Stimulated activated CD4-positive, alpha-beta T cell treated with anti-CD3 and anti-CD28 coated beads, TNF-alpha, amount 100 ng/mL, for 24 hours (primary cell): ENCODE results near the gene BACE1.

ENCODE experiments used
- DNase-seq, 3 experiments: peaks; one replicate each; pipeline ENCODE4 v3.0.0-alpha.2; 2020; ENCODE audit warnings: low read depth in 3 of 3

BACE1 gene

GRCh38 chr11:117309310-117309709 is 6.7 kb downstream of the BACE1 start:
- no peak for DNase-seq

GRCh38 chr11:117305145-117305544 is 10.9 kb downstream of the BACE1 start:
- DNase-seq: no peak

- no peak for DNase-seq
Observed at GRCh38 chr11:117303646-117304315, 12.3 kb downstream of the BACE1 start.

GRCh38 chr11:117303101-117303500 is 13.0 kb downstream of the BACE1 start:
- DNase-seq: no peak

- DNase-seq: no peak
Observed at GRCh38 chr11:117302228-117302627, 13.8 kb downstream of the BACE1 start.

GRCh38 chr11:117300773-117301172 is 15.3 kb downstream of the BACE1 start:
- DNase-seq: no peak

- DNase-seq: no peak
Observed at GRCh38 chr11:117300283-117300663, 15.8 kb downstream of the BACE1 start.

- DNase-seq: no peak
Observed at GRCh38 chr11:117299351-117300282, 16.4 kb downstream of the BACE1 start.

GRCh38 chr11:117298195-117298594 is 17.9 kb downstream of the BACE1 start:
- no peak for DNase-seq

GRCh38 chr11:117296881-117297280 is 19.2 kb downstream of the BACE1 start:
- no peak for DNase-seq

- DNase-seq: no peak
Observed at GRCh38 chr11:117295438-117296137, 20.5 kb downstream of the BACE1 start.

GRCh38 chr11:117292616-117293015 is 23.4 kb downstream of the BACE1 start:
- DNase-seq: no peak

- DNase-seq: no peak
Observed at GRCh38 chr11:117290809-117291396, 25.2 kb downstream of the BACE1 start, which contains the start of gene BACE1-AS. BACE1-AS (plus strand) TSS chr11:117291346.

GRCh38 chr11:117289795-117290194 is 26.3 kb downstream of the BACE1 start:
- no peak for DNase-seq

- no peak for DNase-seq
Observed at GRCh38 chr11:117287668-117288067, 28.4 kb downstream of the BACE1 start.

GRCh38 chr11:117286588-117286987 is 29.5 kb downstream of the BACE1 start:
- DNase-seq: no peak

GRCh38 chr11:117284053-117284452 is 32.0 kb downstream of the BACE1 start:
- no peak for DNase-seq

GRCh38 chr11:117282956-117283355 is 33.1 kb downstream of the BACE1 start:
- DNase-seq: no peak

- no peak for DNase-seq
Observed at GRCh38 chr11:117281869-117282268, 34.2 kb downstream of the BACE1 start.

GRCh38 chr11:117281159-117281558 is 34.9 kb downstream of the BACE1 start:
- DNase-seq: no peak

GRCh38 chr11:117279711-117280376 is 36.2 kb downstream of the BACE1 start:
- DNase-seq: no peak
